ENCODE data around the gene STX5.

GRCh38 chr11:62854825-62855570, 23.1 kb upstream of the STX5 start:
- TF ChIP-seq EZH2 (IDR thresholded peaks at IDR 0.05; ENCODE audit: borderline replicate concordance, low read depth, low read length, severe bottlenecking) (no peak), CTCF (IDR thresholded peaks at IDR 0.05; ENCODE audit: borderline replicate concordance, extremely low read depth, low read length, poor library complexity, severe bottlenecking) (no peak)
